EH (cell line): ENCODE measurements around the gene ZNF609.
A peak's percentile ranks its signal among the peaks of the same experiment; 100 is the strongest.
"Not testable (repeated sequence)": the region's sequence is repeated elsewhere in the genome, so short reads cannot be mapped to it uniquely, and the experiment has no call there.

Experiments
- DNase-seq: peaks from one replicate; pipeline ENCODE4 v3.0.0-alpha.2; 2015; ENCODE audit warnings: low read depth

The ZNF609 gene

DNA sequence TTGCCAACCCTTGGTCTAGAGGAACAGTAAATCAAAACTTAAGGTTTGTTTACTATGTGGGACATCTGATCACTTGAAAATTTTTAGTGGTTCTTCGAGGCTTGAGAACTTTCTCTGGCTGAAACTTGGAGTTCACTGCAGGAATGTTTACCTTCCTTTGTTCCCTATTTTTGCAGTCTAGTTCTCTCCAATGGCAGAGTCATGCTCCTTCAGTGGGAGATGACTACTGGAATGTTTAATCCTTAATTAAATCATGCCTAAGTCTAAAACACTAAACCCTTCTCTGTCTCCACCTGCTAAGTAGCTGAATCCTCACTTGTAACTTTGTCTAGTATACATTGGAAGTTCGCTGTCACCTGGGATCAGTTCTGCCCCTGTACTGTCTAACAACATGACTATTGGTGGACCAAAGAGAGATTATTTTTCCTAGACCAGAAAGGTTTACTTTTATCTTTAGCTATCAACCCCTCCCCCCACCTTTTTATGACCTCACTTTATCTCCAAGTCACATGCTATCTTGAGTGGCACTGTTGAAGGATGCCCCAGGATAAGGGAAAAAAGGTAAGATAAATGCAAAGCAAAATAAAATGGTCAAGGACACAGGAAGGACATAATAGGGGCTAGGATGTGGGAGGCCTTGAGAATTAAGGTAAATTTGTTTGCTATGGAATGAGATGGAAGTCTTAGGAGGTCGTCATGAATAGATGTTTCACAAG lies 1.2 kb upstream of the ZNF609 start:
- DNase-seq: no peak

GRCh38 chr15:64460724-64461720 lies 644 bp downstream of the ZNF609 start:
- DNase-seq: peak; percentile 87

DNA sequence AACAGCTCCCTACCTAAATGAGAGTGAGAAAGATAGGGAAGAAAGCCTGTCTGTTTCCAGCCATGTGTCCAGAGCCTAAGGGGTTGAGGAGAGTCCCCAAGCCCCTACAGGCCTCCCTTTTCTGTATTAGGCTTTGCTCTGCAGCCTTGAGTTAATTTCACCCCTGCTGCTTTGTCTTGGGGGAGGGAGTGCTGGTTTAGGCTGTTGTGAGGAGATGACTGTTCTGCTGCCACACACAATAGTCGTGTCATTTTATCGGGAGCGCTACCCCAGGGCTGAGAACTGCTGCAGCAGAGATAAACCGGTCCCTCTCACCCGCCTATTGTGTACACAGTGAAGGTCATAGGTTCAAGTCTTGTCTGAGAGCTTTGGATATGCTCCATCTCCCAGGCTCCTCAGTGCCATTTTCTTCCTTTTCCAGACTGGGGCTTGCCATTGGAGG lies 1.4 kb downstream of the ZNF609 start:
- no peak for DNase-seq

DNA sequence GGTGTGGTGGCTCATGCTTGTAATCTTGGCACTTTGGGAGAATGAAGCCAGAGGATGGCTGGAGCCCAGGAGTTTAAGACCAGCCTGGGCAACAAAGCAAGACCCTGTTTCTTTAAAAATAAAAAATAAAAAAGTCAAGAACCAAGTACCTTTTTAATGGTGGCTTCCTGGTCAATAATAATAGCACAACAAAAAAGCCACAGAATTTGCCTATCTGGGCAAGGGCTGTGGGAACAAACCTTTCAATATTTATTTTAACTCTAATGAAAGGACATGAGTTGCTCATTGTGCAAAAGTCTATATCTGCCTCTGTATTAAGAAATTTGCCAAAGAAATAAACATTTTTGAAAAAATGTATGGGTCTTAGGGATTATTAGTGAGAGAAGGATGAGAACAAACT lies 2.1 kb downstream of the ZNF609 start:
- DNase-seq: no peak

DNA sequence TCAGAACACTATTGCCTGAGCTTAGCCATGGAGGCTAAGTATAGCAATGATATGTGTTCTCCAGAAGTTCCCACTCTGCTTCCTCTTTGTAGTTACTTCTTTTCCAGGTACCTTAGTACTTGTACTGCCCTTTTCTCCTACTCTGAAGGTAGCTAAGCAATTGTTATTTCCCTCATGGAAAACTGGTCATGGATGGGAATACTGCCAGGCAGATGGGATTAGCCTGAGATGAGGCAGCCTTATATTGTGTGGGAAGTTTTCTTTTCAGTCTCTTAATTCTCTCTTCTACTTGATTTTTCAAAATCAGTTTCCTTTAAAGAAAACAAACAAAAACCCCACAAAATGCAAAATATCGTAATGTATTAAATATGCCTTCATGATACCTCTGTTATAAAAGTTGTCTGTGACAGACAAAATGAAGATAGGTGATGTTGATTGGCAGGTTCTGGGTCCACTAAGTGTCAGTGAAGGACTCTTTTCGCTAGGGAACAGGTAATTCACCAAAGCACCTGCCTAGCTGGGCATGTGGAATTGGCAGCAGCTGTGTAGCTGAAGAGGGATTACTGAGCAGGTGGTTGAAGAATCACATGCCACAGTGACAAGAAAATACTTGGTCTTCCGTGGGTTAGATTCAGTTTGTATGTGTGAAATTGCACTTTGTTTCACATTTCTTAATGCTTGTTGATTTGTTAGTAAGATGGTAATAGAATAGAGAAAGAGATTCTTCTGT lies 4.1 kb downstream of the ZNF609 start:
- peak; percentile 21 for DNase-seq

DNA sequence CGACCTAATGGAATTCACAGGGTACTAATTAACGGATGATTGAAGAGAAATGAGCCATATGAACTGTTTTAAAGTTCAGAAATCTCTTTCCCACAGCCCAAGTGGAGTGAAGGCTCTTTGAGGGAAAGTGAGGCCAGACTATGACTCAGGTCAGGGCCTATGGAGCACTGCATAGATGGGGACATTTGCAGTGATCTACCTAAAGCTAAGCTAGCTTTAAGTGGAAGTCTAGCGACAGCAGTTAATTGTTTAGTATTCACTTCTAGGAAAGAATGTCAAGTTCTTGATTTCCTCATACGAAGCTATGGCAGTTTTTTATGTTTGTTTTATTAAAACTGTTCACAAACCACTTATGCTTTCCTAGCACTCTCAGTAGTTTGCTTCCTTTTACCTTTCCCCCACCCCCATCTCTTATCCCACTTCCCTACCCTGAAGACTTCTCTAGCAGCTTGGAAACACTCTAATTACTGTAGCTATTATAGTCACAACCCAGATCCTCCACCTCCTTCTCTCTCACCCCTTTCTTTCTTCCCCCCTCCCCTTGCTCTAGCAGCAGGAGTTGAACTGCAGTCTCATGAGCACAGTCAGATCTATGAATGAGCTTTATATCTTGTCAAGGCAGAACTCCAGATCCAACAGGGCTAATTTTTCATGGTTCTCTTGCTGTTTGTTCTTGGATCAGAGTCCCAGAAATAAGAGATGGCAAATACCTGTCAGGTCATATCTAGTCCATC lies 6.2 kb downstream of the ZNF609 start:
- DNase-seq: no peak

GRCh38 chr15:64472161-64472560 lies 11.8 kb downstream of the ZNF609 start:
- no peak for DNase-seq

DNA sequence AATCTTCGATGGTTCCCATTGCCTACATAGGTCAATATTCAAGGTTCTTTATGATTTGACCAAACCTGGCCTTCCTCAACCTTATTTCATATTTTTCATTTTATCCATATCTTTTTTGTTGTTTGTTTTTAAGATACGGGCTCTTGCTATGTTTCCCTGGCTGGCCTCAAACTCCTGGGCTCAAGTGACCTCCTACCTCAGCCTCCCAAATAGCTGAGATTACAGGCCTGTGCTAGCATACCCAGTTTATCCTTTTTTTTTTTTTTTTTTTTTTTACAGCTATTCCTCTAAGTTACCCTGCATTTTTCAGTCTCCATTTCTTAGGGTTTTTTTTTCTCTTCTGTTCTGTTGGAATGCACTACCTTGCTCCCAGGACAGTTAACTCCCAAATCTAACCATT lies 14.5 kb downstream of the ZNF609 start:
- DNase-seq: no peak

GRCh38 chr15:64476550-64476949 lies 16.2 kb downstream of the ZNF609 start:
- no peak for DNase-seq

GRCh38 chr15:64478863-64479262 lies 18.5 kb downstream of the ZNF609 start:
- peak; percentile 11 for DNase-seq

- DNase-seq: no peak
These were observed 20.5 kb downstream of the ZNF609 start for GRCh38 chr15:64480891-64481290.

DNA sequence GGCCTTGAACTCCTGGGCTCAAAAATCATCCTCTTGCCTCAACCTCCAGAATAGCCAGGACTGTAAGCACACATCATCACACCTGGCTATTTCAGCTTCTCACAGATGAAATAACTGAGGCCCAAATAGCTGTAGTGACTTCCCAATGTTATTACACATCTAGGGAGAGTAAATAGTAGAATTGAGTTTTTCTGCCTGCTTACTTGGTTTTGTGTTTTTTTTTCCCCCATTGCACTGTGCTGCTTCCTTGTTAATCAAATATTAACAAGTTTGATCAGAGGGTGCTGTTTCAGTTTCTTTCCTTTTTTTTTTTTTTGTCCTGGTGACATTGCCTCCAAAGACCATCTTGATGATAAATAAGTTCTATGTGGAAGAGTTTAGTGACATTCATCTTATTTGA lies 23.4 kb downstream of the ZNF609 start:
- DNase-seq: no peak

- DNase-seq: no peak
These were observed 25.4 kb downstream of the ZNF609 start for GRCh38 chr15:64485796-64486195.

GRCh38 chr15:64490598-64491259 lies 30.4 kb downstream of the ZNF609 start:
- no peak for DNase-seq

GRCh38 chr15:64493641-64494040 lies 33.3 kb downstream of the ZNF609 start:
- DNase-seq: no peak

DNA sequence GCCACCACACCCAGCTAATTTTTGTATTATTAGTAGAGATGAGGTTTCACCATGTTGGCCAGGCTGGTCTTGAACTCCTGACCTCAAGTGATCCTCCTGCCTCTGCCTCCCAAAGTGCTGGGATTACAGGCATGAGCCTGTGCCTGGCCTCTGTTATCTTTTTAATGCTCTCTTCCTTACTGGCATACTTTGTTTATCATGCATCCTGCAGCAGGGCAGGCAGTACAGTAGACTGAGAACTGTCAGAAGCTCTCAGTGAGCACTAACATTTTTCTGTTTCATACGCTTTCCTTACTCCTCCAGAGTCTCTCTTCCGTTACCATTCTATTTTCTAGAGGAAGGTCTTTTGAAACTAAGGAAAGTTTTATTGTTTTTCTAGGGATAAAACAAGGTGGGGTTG lies 35.6 kb downstream of the ZNF609 start:
- DNase-seq: not testable (repeated sequence)

- no peak for DNase-seq
These were observed 40.5 kb downstream of the ZNF609 start for GRCh38 chr15:64500695-64501395.

GRCh38 chr15:64501396-64501715 lies 41.0 kb downstream of the ZNF609 start:
- no peak for DNase-seq

GRCh38 chr15:64502151-64502550 lies 41.8 kb downstream of the ZNF609 start:
- DNase-seq: no peak

DNA sequence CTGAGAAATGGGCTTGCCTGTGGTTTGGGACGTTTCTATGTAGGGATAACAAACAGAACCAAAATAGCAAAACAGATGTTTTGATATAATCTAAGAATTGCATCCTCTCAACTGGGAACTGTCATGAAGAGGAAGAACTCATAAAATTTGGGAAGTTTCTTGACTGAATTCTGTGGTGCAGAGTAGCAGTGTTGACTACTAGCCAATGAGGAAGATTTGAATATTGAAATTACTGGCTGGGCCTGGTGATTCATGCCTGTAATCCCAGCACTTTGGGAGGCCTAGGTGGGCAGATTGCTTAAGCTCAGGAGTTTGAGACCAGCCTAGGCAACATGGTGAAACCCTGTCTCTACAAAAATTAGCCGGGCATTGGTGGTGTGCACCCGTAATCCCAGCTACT lies 42.2 kb downstream of the ZNF609 start:
- DNase-seq: peak; percentile 46

DNA sequence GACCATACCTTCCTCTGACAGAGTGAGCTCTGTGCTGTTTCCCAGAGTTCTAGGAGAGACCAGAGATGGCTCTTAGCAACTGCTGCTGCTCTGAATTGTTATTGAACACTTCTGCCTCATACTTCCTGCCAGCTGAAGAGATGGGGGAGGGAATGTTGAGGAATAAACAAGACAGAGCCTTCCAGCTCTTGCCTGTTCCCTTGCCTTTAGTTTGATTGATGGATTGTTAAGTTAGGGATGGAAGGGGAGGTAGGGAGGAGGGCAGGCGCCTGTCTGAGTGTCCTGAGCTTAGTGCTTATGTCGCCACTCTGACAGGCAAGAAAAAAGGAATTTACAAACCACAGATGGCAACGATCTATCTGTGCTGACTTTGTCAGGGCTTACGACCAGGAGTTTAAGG lies 42.8 kb downstream of the ZNF609 start:
- peak; percentile 59 for DNase-seq
